GM12874 (cell line): ENCODE measurements around the gene RASGRF2.

Source experiments
- TF ChIP-seq, protein P1 (sequence below): IDR thresholded peaks from 2 replicates; pipeline ENCODE4 v1.5.1; 2011; ENCODE audit warnings: low read depth, mild to moderate bottlenecking, control low read depth, low read length, moderate library complexity; ENCODE audit not compliant: insufficient read depth

RASGRF2 gene

DNA sequence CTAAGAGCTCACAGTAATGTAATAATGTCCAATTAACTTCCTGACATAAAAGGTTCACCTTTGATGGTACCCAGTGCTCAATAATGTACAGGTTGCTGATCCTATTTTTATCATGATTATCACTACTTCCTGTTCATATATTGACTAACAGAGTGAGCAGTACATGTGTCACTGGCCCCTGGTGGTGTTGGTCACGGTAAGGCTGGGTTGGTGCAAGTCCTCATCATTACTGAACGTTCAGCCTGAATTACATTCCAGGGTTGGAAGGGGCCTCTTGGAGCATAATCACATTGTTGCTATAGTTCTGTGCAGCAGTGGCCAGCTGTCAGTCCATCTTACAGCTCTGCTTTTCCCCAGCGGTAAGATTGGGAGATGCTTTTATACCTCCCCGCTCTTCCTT, 248.7 kb downstream of the RASGRF2 start:
- TF ChIP-seq, protein P1, sequence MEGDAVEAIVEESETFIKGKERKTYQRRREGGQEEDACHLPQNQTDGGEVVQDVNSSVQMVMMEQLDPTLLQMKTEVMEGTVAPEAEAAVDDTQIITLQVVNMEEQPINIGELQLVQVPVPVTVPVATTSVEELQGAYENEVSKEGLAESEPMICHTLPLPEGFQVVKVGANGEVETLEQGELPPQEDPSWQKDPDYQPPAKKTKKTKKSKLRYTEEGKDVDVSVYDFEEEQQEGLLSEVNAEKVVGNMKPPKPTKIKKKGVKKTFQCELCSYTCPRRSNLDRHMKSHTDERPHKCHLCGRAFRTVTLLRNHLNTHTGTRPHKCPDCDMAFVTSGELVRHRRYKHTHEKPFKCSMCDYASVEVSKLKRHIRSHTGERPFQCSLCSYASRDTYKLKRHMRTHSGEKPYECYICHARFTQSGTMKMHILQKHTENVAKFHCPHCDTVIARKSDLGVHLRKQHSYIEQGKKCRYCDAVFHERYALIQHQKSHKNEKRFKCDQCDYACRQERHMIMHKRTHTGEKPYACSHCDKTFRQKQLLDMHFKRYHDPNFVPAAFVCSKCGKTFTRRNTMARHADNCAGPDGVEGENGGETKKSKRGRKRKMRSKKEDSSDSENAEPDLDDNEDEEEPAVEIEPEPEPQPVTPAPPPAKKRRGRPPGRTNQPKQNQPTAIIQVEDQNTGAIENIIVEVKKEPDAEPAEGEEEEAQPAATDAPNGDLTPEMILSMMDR: no peak

DNA sequence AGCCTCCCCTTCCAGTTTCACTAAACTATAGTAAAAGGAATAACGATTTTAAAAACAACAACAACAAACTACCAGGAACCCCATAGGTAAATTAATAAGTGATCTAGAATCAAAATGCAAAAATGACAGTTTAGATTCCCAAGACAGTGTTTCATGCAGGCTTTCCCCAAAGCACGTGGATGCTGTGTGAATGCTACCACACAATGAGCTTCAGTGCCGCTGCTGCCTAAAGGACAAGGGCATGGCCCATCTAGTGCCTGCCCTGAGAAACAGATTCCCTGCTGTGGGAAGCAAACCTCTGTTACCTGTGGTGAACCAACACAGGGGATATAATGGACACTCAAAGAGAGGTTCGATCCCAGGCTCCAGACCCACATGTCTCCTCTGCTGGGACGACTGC, 249.2 kb downstream of the RASGRF2 start:
- TF ChIP-seq, protein P1: no peak

DNA sequence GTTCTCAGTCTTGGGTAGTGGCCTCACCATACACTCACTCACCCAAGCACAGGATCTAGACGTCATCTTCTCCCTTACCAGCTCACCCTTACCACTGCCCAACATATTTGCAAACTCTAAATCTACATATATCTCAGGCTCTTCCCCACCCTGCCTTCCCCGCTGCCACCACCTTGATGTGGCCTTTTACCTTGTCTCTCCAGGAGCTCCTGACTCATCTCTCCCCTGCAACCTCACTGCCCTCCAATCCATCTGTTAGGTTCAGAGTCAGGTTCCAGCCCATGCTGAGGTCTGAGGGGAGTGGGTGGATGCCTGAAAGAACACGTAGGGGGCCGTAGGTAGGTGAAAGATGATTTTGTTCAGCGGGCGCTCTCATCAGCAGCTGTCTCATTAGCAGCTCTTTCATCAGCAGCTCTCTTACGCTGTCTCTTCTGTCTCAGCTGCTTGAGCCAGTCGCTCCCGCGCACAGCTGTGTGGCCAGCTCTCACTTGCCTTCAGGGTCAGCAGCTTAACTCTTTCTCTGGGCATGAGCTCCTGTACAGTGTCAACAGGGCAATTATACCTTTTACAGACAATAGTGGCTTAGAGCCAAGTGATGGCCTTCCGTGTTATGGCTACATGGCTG, 249.8 kb downstream of the RASGRF2 start:
- TF ChIP-seq, protein P1: no peak

DNA sequence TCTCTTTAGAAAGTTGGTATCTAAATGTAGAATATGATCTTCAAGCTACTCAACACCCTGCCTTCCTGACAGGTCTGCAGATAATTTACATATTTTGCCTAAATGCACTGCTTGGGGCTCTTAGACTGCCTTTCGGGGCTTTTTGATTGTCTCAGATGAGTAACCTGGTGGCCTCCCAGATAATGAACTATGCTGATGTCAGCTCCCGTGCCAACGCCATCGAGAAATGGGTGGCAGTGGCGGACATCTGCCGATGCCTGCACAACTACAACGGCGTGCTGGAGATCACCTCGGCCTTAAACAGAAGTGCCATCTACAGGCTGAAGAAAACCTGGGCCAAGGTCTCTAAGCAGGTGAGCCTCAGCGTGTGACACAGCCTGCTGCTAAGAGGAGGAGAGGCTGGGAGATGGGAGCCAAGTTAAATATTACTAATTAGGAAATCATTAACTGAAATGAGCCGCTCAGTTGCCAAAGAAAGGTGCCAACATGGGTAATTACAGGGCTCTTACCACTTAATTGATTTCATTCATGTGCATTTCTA, 252.1 kb downstream of the RASGRF2 start:
- TF ChIP-seq, protein P1: no peak

DNA sequence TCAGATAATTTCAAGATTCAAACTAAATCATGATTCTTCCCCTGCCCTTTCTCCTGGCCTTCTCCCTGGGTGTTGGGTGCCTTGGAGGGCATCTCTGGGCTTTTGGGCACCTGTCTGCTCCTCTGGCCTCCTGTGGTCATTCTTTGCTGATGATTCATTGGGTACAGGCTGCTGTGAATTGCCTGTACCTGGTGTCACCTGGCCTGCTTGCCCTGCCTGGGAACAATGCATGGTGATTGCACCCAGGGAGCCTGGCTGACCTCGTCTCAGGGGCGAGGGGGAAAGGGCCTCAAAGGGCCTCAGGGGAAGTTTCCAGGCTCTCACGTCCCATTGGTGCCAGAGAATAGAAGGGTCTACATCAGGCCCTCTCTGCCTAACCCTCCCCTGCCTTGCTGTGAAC, 252.9 kb downstream of the RASGRF2 start:
- TF ChIP-seq, protein P1: no peak

DNA sequence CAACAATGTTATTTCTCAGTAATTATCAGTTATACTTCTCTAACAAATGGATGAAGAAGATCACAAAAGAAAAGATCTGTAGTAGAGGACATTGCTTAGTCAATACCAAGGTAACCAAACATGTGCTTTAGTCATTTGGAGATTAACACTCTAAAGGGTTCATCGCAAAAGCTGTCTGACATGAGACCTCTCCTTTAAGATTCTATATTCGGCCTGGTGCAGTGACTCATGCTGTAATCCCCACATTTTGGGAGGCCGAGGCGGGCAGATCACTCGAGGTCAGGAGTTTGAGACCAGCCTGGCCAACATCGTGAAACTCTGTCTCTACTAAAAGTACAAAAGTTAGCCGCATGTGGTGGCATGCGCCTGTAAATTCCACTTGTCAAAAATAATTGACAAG, 254.7 kb downstream of the RASGRF2 start:
- TF ChIP-seq, protein P1: no peak

DNA sequence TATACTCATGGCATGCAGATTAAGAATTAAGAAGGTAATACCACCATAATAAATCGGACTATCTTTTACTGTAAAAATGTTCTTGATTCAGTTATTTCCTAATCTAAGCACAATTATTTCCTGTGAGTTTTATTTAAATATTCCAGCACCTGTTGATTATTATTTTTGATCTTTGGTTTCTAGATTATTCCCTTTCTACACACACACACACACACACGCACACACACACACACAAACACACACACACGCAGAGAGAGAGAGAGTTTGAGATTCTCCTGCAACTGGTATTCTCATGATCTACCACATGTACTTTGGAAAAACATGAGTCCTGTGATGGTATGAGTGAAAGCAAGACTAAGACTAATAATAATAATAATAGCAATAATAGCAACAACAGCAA, 256.0 kb downstream of the RASGRF2 start:
- TF ChIP-seq, protein P1: no peak
